ENCODE data around the gene CIRBP.
A peak's percentile ranks its signal among the peaks of the same experiment; 100 is the strongest.

DNA sequence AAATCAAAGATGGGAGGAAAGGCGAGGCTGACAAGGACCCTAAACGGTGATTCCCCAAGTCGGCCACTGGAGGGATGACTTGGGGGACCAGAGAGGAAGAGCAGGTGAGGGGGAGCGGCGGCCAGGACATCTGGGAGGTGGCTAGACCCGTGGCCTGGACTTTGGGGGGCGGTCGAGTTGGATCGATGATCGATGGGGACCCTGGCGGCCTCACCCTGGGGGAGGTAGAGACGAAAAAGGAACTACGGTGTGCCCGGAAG, 7.7 kb upstream of the CIRBP start:
- TF ChIP-seq ZNF707 (CRISPR knock-in tag; conservative IDR thresholded peaks at IDR 0.05) (no peak), STAT5B (CRISPR knock-in tag; IDR thresholded peaks at IDR 0.05) (no peak), FOXK2 (conservative IDR thresholded peaks at IDR 0.05 in 1 of 2, IDR thresholded peaks at IDR 0.05 in 1 of 2; ENCODE audit: low read depth in 2 of 2) (no peak), SREBF2 (CRISPR knock-in tag; IDR thresholded peaks at IDR 0.05) (no peak), ZFP36 (IDR thresholded peaks at IDR 0.05; ENCODE audit: low read depth, low read length, partially characterized antibody) (no peak), RFX5 (IDR thresholded peaks at IDR 0.05; ENCODE audit: low read depth, low read length) (no peak), NR2C2 (CRISPR knock-in tag; IDR thresholded peaks at IDR 0.05) (no peak), NR2C2 (tag; IDR thresholded peaks at IDR 0.05) (no peak; the same call in 1 of the 2 replicates), EZH2 (IDR thresholded peaks at IDR 0.05; ENCODE audit: borderline replicate concordance, low read depth, low read length) (no peak), BHLHE40 (IDR thresholded peaks at IDR 0.05; ENCODE audit: low read length) (no peak), POLR2A (conservative IDR thresholded peaks at IDR 0.05) (no peak), FOS (IDR thresholded peaks at IDR 0.05; ENCODE audit: extremely low read depth, insufficient read length) (no peak), FOXM1 (IDR thresholded peaks at IDR 0.05; ENCODE audit: low read depth) (no peak), FOXM1 (CRISPR knock-in tag; IDR thresholded peaks at IDR 0.05; ENCODE audit: low read depth) (no peak)
- TF ChIP-seq, protein P1, sequence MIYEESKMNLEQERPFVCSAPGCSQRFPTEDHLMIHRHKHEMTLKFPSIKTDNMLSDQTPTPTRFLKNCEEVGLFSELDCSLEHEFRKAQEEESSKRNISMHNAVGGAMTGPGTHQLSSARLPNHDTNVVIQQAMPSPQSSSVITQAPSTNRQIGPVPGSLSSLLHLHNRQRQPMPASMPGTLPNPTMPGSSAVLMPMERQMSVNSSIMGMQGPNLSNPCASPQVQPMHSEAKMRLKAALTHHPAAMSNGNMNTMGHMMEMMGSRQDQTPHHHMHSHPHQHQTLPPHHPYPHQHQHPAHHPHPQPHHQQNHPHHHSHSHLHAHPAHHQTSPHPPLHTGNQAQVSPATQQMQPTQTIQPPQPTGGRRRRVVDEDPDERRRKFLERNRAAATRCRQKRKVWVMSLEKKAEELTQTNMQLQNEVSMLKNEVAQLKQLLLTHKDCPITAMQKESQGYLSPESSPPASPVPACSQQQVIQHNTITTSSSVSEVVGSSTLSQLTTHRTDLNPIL (CRISPR knock-in tag; IDR thresholded peaks at IDR 0.05) = no peak
- TF ChIP-seq, protein P2, sequence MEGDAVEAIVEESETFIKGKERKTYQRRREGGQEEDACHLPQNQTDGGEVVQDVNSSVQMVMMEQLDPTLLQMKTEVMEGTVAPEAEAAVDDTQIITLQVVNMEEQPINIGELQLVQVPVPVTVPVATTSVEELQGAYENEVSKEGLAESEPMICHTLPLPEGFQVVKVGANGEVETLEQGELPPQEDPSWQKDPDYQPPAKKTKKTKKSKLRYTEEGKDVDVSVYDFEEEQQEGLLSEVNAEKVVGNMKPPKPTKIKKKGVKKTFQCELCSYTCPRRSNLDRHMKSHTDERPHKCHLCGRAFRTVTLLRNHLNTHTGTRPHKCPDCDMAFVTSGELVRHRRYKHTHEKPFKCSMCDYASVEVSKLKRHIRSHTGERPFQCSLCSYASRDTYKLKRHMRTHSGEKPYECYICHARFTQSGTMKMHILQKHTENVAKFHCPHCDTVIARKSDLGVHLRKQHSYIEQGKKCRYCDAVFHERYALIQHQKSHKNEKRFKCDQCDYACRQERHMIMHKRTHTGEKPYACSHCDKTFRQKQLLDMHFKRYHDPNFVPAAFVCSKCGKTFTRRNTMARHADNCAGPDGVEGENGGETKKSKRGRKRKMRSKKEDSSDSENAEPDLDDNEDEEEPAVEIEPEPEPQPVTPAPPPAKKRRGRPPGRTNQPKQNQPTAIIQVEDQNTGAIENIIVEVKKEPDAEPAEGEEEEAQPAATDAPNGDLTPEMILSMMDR (IDR thresholded peaks at IDR 0.05 in 2 of 3, conservative IDR thresholded peaks at IDR 0.05 in 1 of 3; ENCODE audit: insufficient read depth in 2 of 3, low read depth in 1 of 3, low read length in 3 of 3) = peak; percentile 31 to 48 (median 37); a peak in 4 of 6 replicates

Measured in K562 (cell line).